G401 (cell line): Measurements from ENCODE around the gene MFAP1. TPM values are rescaled to one million over a fixed set of nuclear protein-coding genes. Genes with fewer than 3 reads are reported as not detected.
"Not testable (repeated sequence)": the region's sequence is repeated elsewhere in the genome, so short reads cannot be mapped to it uniquely, and the experiment has no call there.

Experiments
- DNase-seq: peaks from one replicate; pipeline ENCODE4 v3.0.0-alpha.2; 2015; ENCODE audit warnings: low spot score
- in situ Hi-C: cut with HindIII; loops from 2 replicates; pipeline ENCODE4 v1.10.0; 2016; ENCODE audit warnings: low sequenced_read_pairs, mixed read lengths
- total RNA-seq: library from RNA; depleted of rRNA; stranded (reverse); fragments of >200 nt; shearing (Covaris generic); gene quantifications from 2 replicates; pipeline ENCODE4 v1.2.3, GENCODE V29; 2014; rRNA removed

MFAP1 gene, protein sequence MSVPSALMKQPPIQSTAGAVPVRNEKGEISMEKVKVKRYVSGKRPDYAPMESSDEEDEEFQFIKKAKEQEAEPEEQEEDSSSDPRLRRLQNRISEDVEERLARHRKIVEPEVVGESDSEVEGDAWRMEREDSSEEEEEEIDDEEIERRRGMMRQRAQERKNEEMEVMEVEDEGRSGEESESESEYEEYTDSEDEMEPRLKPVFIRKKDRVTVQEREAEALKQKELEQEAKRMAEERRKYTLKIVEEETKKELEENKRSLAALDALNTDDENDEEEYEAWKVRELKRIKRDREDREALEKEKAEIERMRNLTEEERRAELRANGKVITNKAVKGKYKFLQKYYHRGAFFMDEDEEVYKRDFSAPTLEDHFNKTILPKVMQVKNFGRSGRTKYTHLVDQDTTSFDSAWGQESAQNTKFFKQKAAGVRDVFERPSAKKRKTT
- total RNA-seq = 11.9 and 12.3 TPM in 2 replicates

DNA sequence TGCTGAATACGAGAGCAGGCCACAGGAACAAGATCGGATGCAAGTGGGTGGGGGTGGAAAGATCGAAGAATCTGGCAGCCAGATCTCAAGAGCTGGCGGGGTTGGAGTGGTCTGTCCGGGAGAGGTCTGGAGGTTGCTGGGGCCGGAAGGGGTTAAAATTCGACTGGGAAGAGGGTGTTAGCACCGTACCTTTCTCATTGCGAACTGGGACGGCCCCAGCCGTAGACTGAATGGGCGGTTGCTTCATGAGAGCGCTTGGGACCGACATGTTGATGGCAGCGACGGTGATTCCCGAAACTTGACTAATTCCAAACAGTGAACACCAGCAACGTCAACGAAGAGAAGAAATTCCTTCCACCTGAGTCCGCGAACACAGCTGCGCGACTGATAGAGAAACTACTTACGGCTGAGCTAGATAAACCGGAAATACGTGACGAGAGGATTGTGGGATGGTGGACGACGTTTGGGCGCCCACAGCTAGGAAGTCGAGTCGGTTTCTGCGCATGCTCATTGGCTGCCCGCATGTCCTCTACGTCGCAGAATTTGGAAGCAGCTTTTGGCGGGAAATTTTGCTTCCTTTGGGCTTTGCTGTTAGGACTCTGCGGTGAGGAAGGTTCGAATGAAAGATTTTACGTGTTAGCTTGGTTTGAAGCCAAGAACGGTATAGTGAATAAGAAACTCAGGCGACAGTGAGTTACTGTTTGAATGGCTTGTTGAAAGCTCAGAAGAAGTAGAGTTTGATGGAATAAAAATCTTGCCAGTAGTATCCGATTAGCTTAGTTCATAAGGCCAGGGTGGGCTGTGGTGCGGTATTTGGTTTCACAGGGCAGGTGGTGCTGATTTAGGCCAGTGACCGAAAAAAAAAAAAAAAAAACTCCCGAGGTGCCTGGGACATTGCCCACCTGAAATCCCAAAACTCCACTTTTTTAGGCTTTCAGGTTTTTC is at the start of gene MFAP1:
TSS of gene MFAP1 (minus strand) at position 389 of the 945 bp plus-strand sequence. CDS start at position 268, 121 bp downstream.
- DNase-seq = peak; percentile 99
- in situ Hi-C loops = no loop called here

- DNase-seq = no peak
- in situ Hi-C loops = no loop called here
These were observed 49.2 kb upstream of the MFAP1 start for GRCh38 chr15:43873651-43874050.

DNA sequence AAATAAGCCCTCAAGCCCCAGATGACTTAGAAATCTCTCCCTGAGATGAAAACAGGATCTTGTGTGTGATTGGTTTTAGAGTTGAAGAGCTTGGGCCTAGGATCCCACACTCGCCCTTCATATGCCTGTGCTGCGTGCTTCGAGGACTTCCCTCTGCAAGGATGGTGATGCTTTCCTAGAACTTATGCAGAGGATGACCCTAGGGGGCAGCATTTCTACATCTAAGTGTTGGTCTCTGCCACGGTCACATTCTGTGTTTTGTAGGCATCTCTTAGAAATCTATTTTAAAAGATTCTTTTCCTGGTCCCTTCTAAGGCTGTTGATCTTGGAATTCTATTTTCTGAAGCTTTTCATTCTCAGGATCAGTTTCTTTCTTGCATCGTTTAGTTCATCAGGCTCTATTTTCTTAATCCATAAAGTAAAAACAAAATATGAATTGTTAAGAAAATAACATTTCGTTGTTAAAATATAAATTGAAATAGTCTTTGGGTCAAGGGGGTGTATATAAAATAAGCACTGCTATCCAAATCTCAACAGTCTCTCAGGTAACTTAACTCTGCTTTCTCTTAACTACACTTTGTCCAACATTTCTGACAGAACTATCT is 48.0 kb upstream of the MFAP1 start:
- peak; percentile 88 for DNase-seq
- in situ Hi-C loops = no loop called here

DNA sequence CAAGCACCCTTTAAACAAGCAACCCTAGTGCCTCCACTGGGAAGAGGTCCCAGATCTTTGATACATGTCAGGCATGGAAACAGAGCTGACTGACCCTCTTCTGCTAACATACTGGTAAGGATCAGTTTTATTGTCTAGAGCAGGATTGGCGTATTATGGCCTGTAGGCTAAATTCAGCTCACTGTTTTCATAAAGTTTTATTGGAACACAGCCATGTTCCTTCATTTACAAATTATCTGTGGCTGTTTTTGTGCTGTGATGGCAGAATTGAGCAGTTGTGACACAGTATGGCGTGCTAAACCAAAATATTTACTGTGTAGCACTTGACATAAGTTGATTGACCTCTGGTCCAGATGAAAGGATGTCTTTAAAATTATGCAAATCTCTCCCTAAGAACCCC is 47.3 kb upstream of the MFAP1 start:
- in situ Hi-C loops = no loop called here
- DNase-seq = no peak

DNA sequence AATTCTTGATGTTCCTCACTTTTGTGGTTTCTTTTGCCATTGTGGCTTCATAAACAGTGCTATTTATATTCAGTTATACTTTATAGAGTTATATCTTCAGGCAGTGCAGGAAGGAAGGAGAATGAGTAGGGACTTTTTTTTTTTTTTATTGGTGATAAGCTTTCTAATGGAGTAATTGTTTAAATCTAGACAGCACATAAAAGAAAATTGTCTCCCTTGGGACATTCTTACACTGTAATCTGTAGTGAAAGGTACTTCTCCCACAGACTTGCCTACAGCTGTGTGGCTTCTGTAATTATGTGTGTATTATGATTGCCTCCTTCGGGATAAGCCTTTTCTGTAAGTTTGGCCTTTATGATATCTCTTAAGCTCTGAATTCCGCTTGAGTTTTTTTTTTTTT is 43.9 kb upstream of the MFAP1 start:
- in situ Hi-C loops = loop anchor here (10.0 kb wide), 1 partner anchor 94 kb away; the partner anchor contains the start of gene ELL3
- no peak for DNase-seq

DNA sequence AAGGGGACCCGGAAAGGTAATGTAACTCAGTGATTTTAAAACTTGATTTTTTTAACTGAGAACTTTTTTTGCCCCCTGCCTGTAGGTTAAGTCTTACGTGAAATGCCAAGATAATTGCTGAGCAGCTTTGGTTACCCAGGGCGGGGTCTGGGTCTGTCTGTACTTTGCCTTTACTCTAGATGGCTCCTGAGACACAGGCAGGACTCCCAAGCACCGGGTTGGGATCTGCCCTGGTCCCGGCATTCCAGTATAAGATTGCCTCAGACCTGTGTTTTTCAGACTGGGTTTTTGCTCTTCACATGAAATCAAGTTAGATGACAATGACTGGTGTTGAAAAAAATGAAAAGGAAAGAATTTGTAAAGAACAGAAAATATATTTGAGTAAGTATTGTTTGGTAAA is 42.6 kb upstream of the MFAP1 start:
- in situ Hi-C loops = loop anchor here (10.0 kb wide), 1 partner anchor 92 kb away; the partner anchor contains the start of gene ELL3
- DNase-seq = no peak

- in situ Hi-C loops = loop anchor here (10.0 kb wide), 1 partner anchor 92 kb away; the partner anchor contains the start of gene ELL3
- not testable (repeated sequence) for DNase-seq
These were observed 42.1 kb upstream of the MFAP1 start for GRCh38 chr15:43866636-43867035.

DNA sequence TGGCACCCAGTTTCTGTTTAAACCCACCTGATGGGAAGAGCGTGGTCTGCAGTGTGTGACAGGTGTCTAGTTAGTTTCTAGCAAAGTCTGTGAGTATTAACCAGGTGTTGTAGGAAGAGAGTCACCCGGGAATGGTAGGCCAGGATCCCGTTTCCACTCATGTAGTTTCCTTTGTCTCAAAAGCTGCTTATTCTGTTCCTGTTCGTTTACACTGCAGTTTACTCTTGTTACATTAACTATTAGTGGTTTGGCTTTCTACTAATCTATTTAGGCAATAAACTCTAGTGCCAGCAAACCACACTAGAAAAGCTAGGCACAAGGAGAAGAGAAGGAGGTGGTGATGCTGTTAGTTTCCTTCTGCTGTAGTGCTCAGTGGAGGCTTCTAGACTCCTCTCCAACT is 35.1 kb upstream of the MFAP1 start:
- in situ Hi-C loops = no loop called here
- DNase-seq = no peak

- DNase-seq = no peak
- in situ Hi-C loops = no loop called here
These were observed 30.3 kb upstream of the MFAP1 start for GRCh38 chr15:43854801-43855200.

DNA sequence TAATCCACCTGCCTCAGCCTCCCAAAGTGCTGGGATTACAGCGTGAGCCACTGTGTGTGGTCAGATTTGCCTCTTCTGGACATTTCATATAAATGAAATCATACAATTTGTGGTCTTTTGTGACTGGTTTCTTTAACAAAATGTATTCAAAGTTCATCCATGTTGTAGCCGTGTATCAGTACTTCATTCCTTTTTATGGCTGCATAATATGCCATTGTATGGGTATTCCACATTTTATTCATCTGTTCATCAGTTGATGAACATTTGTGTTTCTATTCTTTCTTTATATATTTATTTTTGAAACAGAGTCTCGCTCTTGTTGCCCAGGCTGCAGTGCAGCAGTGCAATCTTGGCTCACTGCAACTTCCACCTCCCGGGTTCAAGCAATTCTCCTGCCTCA is 28.1 kb upstream of the MFAP1 start:
- in situ Hi-C loops = no loop called here
- DNase-seq = no peak

DNA sequence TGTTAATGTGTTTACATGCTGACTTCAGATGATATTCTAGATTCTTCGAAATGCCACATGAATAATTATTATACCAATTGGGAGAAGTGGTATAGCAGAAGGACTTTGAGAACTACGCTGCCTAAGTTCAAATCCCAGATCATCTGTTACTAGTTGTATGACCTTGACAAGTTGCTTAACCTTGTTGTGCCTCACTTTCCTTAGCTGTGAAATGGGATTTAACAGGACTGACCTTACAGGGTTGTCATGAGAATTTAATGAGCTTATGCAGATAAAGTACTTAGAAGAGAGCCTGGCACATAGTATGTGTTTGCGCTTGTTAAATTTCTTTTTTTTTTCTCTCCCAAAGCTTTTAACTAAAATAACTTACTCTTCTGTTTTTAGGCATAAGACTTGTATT is 26.8 kb upstream of the MFAP1 start:
- DNase-seq = no peak
- in situ Hi-C loops = no loop called here

DNA sequence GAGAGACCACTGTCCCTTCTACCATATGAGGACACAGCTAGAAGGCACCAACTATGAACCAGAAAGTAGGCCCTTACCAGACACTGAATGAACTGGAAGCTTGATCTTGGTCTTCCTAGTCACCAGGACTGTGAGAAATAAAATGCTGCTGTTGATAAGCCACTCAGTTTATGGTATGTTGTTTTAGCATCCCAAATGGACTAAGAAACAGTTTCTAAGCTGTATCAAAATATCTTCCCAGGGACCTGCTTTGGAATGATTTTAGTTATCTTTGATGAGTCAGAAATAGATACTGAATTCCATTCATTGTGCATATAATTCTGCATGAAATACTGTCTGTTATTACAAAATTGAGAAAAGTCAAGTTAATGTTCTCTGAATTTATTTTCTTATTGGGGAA is 20.9 kb upstream of the MFAP1 start:
- no peak for DNase-seq
- in situ Hi-C loops = no loop called here

DNA sequence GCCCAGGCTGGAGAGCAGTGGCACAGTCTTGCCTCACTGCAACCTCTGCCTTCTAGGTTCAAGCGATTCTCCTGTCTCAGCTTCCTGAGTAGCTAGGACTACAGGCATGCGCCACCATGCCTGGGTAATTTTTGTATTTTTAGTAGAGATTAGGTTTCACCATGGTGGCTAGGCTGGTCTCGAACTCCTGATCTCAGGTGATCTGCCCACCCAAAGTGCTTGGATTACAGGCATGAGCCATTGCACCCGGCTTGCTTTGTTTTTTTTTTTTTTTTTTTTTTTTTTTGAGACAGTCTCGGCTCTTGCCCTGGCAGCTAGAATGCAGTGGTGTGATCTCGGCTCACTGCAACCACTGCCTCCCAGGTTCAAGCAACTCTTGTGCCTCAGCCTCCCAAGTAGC is 8.0 kb upstream of the MFAP1 start:
- in situ Hi-C loops, DNase-seq: not testable (repeated sequence)

DNA sequence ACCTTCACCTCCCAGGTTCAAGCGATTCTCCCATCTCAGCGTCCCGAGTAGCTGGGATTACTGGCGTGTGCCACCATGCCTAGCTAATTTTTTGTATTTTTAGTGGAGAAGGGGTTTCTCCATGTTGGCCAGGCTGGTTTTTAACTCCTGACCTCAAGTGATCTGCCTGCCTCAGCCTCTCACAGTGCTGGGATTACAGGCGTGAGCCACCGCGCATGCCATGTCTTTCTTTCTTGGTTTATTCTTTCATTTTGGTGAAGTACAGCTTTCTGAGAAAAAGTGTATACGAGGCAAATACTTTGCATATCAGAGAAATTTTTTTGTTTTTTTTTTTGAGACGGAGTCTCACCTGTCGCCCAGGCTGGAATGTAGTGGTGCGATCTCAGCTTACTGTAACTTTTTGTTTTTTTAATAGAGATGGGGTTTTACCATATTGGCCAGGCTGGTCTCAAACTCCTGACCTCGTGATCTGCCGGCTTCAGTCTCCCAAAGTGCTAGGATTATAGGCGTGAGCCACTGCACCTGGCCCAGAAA is 7.1 kb upstream of the MFAP1 start:
- DNase-seq, in situ Hi-C loops: not testable (repeated sequence)

GRCh38 chr15:43830691-43831275 is 6.3 kb upstream of the MFAP1 start:
- DNase-seq, in situ Hi-C loops: not testable (repeated sequence)

- in situ Hi-C loops, DNase-seq: not testable (repeated sequence)
These were observed 5.6 kb upstream of the MFAP1 start for GRCh38 chr15:43829951-43830540.

DNA sequence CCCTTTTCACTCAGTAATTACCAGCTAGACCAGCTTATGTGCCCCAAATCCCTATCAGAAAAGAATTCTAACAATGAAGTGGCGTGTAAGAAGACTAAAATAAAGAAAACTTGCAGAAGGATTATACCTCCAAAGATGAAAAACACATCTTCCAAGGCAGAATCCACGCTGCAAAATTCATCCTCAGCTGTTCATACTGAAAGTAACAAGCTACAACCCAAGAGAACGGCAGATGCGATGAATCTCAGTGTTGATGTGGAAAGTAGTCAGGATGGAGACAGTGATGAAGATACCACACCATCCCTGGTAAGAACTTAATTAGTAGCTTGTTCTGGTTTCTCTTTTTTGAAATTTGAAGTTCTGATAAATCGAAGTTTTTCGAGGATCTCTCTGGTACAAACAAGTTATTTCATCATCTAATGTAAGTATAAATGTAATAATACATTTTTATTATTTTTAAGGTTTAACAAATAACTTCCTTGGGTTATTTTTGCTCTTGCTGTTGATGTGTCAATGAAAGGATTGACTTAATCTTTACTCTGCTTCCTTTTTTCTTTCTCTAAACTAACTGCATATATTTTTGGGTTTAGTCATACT is 3.7 kb upstream of the MFAP1 start:
- in situ Hi-C loops = no loop called here
- peak; percentile 57 for DNase-seq
